IPS DF 6.9 (cell line): Measurements from ENCODE around the gene NARF.
"Not testable (repeated sequence)": the region's sequence is repeated elsewhere in the genome, so short reads cannot be mapped to it uniquely, and the experiment has no call there.

Source experiments
- DNase-seq: peaks from one replicate; pipeline ENCODE4 v3.0.0-alpha.2; 2013; ENCODE audit warnings: low read depth, low spot score
- H3K27ac ChIP-seq: one replicate; pipeline ENCODE4 v1.5.1; 2013; ENCODE audit warnings: low read length, control low read depth
- H3K27me3 ChIP-seq: 2 replicates; pipeline ENCODE4 v1.6.1; 2013; ENCODE audit warnings: mild to moderate bottlenecking, low read length; ENCODE audit not compliant: control insufficient read depth, insufficient read depth
- H3K36me3 ChIP-seq: 2 replicates; pipeline ENCODE4 v1.6.1; 2013; ENCODE audit warnings: low read length; ENCODE audit not compliant: control insufficient read depth, insufficient read depth
- H3K4me1 ChIP-seq: 2 replicates; pipeline ENCODE4 v1.6.1; 2013; ENCODE audit warnings: low read length; ENCODE audit not compliant: control insufficient read depth, insufficient read depth
- H3K4me3 ChIP-seq: 2 replicates; pipeline ENCODE4 v1.5.1; 2013; ENCODE audit warnings: mild to moderate bottlenecking, low read length
- H3K9me3 ChIP-seq: 2 replicates; pipeline ENCODE4 v1.6.1; 2013; ENCODE audit warnings: low read length, inconsistent platforms; ENCODE audit not compliant: control insufficient read depth, insufficient read depth
- WGBS: extraction: QIAGEN DNeasy Blood & Tissue Kit; methylation state at CpG from one replicate; pipeline ENCODE4 v1.1.7; 2013; ENCODE audit warnings: mixed read lengths, missing lambda C conversion rate; ENCODE audit not compliant: insufficient read length, insufficient coverage; 5-methylcytosine and 5-hydroxymethylcytosine counted together

NARF gene

DNA sequence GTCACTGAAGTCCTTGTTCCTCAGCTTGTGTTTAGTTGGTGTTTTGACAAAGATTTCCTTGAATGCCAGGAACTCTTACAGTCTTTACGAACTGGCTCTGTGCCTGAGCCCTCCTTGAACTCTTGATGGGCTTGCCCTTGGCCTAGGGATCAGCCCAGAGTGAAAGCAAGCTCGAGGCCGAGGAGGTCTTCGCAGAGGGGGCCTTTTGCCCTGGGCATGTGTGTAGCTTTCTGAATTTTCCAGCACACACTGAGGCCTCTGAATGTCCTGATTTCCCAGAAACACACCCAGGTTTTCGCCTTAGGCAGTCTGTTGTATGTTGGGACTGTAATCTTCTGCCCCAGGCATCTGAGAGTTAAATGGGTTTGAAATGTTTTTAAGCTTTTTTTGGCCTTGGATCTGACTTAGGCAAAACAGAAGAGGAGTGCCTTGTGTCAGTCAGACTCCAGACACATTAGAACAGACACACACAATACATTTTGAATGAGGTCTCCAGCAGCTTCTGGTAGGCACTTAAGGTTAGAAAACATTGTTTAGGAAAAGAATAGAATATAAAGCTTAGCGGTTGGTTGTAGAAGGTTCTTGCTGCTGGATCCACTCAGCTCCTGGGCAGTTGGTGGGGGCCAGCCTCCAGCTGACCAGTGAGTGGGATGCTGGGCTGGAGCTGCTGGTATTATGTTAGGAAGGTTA is 78.1 kb downstream of the NARF start:
- H3K9me3 ChIP-seq, result no peaks in the 10 kb centered on the region
- H3K27ac ChIP-seq, result no peak overlapping the region
- peaks cover 4% of the 10 kb centered on the region for H3K4me1 ChIP-seq
- no peak overlapping the region for H3K4me3 ChIP-seq
- H3K36me3 ChIP-seq, result no peaks in the 10 kb centered on the region
- WGBS, result no CpG with 5 or more reads among the region's 6 CpGs
- no peak for DNase-seq
- H3K27me3 ChIP-seq, result no peaks in the 10 kb centered on the region

- H3K9me3 ChIP-seq, H3K4me1 ChIP-seq, H3K27ac ChIP-seq: not testable (repeated sequence)
Observed at GRCh38 chr17:82537228-82537627, 78.7 kb downstream of the NARF start.

DNA sequence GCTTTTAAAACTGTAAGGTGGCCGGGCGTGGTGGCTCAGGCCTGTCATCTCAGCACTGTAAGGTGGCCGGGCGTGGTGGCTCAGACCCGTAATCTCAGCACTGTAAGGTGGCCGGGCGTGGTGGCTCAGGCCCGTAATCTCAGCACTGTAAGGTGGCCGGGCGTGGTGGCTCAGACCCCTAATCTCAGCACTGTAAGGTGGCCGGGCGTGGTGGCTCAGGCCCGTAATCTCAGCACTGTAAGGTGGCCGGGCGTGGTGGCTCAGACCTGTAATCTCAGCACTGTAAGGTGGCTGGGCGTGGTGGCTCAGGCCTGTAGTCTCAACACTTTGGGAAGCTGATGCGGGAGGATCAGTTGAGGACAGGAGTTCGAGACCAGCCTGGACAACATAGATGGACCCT is 80.5 kb downstream of the NARF start:
- WGBS, result no CpG with 5 or more reads among the region's 18 CpGs
- not testable (repeated sequence) for H3K4me1 ChIP-seq, H3K36me3 ChIP-seq, H3K9me3 ChIP-seq, H3K27ac ChIP-seq, DNase-seq, H3K4me3 ChIP-seq, H3K27me3 ChIP-seq

More at GRCh38 chr17:82537228-82537627, 78.7 kb downstream of the NARF start:
- H3K36me3 ChIP-seq, H3K27me3 ChIP-seq, H3K4me3 ChIP-seq, DNase-seq: not testable (repeated sequence)
- WGBS, result no CpG with 5 or more reads among the region's 9 CpGs
